ENCODE measurements around the gene TTC13.

Gene TTC13

GRCh38 chr1:230867903-230868735 lies 110.5 kb downstream of the TTC13 start, which contains the start of gene C1orf198:
TSS of gene C1orf198 (minus strand) at chr1:230868521. CDS start at chr1:230868512, 9 bp downstream.
- DNase-seq, result peak; percentile 58

- no peak for DNase-seq
Measured at GRCh38 chr1:230867101-230867902, 111.4 kb downstream of the TTC13 start.

- no peak for DNase-seq
Measured at GRCh38 chr1:230866171-230867070, 112.2 kb downstream of the TTC13 start.

- DNase-seq, result no peak
Measured at GRCh38 chr1:230865062-230865817, 113.4 kb downstream of the TTC13 start.

- no peak for DNase-seq
Measured at GRCh38 chr1:230864441-230864840, 114.2 kb downstream of the TTC13 start.

- DNase-seq, result no peak
Measured at GRCh38 chr1:230863449-230863848, 115.2 kb downstream of the TTC13 start.

- DNase-seq, result no peak
Measured at GRCh38 chr1:230861970-230862595, 116.6 kb downstream of the TTC13 start.

GRCh38 chr1:230861489-230861888 lies 117.2 kb downstream of the TTC13 start:
- DNase-seq, result no peak

GRCh38 chr1:230860617-230861384 lies 117.9 kb downstream of the TTC13 start:
- DNase-seq, result no peak

- DNase-seq, result no peak
Measured at GRCh38 chr1:230858918-230859729, 119.5 kb downstream of the TTC13 start.

GRCh38 chr1:230858236-230858820 lies 120.3 kb downstream of the TTC13 start:
- no peak for DNase-seq

- no peak for DNase-seq
Measured at GRCh38 chr1:230857822-230858221, 120.8 kb downstream of the TTC13 start.

- no peak for DNase-seq
Measured at GRCh38 chr1:230857077-230857476, 121.6 kb downstream of the TTC13 start.

Measured in CD4-positive, alpha-beta T cell treated with Interleukin-4 for 4 hours (primary cell).